GM12878 (cell line): ENCODE measurements around the gene AUNIP. TPM values are rescaled to one million over a fixed set of nuclear protein-coding genes. Genes with fewer than 3 reads are reported as not detected.

Experiments used
- ASH2L ChIP-seq: fragments of 300-600, 200-600 bp; sonication (generic); IDR thresholded peaks from 2 replicates; pipeline ENCODE4 v1.6.1; 2017; ENCODE audit warnings: low read depth, mild to moderate bottlenecking, borderline replicate concordance
- CHD4 ChIP-seq: fragments of 200-600 bp; sonication (generic); IDR thresholded peaks from 2 replicates; pipeline ENCODE4 v1.6.1; 2016; ENCODE audit warnings: mild to moderate bottlenecking
- IKZF1 ChIP-seq: fragments of 450-650 bp; conservative IDR thresholded peaks from 2 replicates; pipeline ENCODE4 v1.6.1; 2017; ENCODE audit warnings: antibody characterized with exemption, mild to moderate bottlenecking
- IRF3 ChIP-seq: fragments of 450-650 bp; IDR thresholded peaks from 2 replicates; pipeline ENCODE4 v1.6.1; 2014; ENCODE audit warnings: mild to moderate bottlenecking
- MTA2 ChIP-seq: fragments of 450-650 bp; IDR thresholded peaks from 2 replicates; pipeline ENCODE4 v1.6.1; 2016; ENCODE audit warnings: low read depth, mild to moderate bottlenecking, moderate library complexity
- MTA3 ChIP-seq: IDR thresholded peaks from 2 replicates; pipeline ENCODE4 v1.6.1; 2012; ENCODE audit warnings: low read length, inconsistent platforms, borderline replicate concordance
- NFXL1 ChIP-seq: fragments of 450-650 bp; IDR thresholded peaks from 2 replicates; pipeline ENCODE4 v1.6.1; 2017; ENCODE audit warnings: antibody characterized with exemption, mild to moderate bottlenecking, borderline replicate concordance
- NR2C1 ChIP-seq: fragments of 450-650 bp; IDR thresholded peaks from 2 replicates; pipeline ENCODE4 v1.6.1; 2017; ENCODE audit warnings: antibody characterized with exemption, mild to moderate bottlenecking, moderate library complexity
- PAX8 ChIP-seq: fragments of 450-650 bp; IDR thresholded peaks from 2 replicates; pipeline ENCODE4 v1.6.1; 2017; ENCODE audit warnings: mild to moderate bottlenecking, moderate library complexity
- RUNX3 ChIP-seq: IDR thresholded peaks from 2 replicates; pipeline ENCODE4 v1.6.1; 2012; ENCODE audit warnings: low read length, inconsistent platforms
- TBL1XR1 ChIP-seq: IDR thresholded peaks from 2 replicates; pipeline ENCODE4 v1.6.1; 2012; ENCODE audit warnings: low read depth, low read length, improper control_type of control experiment
- TCF3 ChIP-seq: IDR thresholded peaks from 2 replicates; pipeline ENCODE4 v1.6.1; 2012; ENCODE audit warnings: low read depth, mild to moderate bottlenecking, low read length, borderline replicate concordance; ENCODE audit not compliant: insufficient read depth
- YBX1 ChIP-seq: fragments of 450-650 bp; IDR thresholded peaks from 2 replicates; pipeline ENCODE4 v1.6.1; 2016; ENCODE audit warnings: antibody characterized with exemption
- ZBTB40 ChIP-seq: fragments of 450-650 bp; IDR thresholded peaks from 2 replicates; pipeline ENCODE4 v1.6.1; 2016; ENCODE audit warnings: mild to moderate bottlenecking, moderate library complexity, borderline replicate concordance
- ZNF384 ChIP-seq: IDR thresholded peaks from 2 replicates; pipeline ENCODE4 v1.6.1; 2012; ENCODE audit warnings: low read depth, mild to moderate bottlenecking, low read length, improper control_type of control experiment, borderline replicate concordance
- ZNF592 ChIP-seq: fragments of 450-650 bp; IDR thresholded peaks from 2 replicates; pipeline ENCODE4 v1.6.1; 2017; ENCODE audit warnings: mild to moderate bottlenecking, moderate library complexity
- polyA plus RNA-seq, 11 experiments: library from polyadenylated mRNA; depleted of rRNA in 4 of 11; unstranded in 6 of 11; stranded (reverse) in 5 of 11; fragments of >200 nt; fragmentation: Nextera tagmentation in 4 of 11; fragmentation: Illumina TruSeq in 1 of 11; extraction: Ambion mirVana in 4 of 11; extraction: Trizol in 1 of 11; gene quantifications; 1 replicate in 1 of 11; 2 replicates in 10 of 11; pipeline versions ENCODE4 v1.2.1 to v1.2.3, GENCODE V29; 2011 to 2016; ENCODE audit warnings: inconsistent platforms in 2 of 11, missing spikeins in 2 of 11, low read depth in 1 of 11
- total RNA-seq, 4 experiments: library from RNA; depleted of rRNA in 3 of 4; stranded (reverse); fragments of >200 nt in 3 of 4; fragmentation: Illumina TruSeq in 1 of 4; extraction: Trizol in 1 of 4; gene quantifications; 2 replicates each; pipeline versions ENCODE4 v1.2.1 to v1.2.3, GENCODE V29; 2013 to 2021
- TF ChIP-seq, protein P1 (sequence below): fragments of 450-650 bp; formaldehyde crosslinking; IDR thresholded peaks from 2 replicates; pipeline ENCODE4 v1.4.0; 2020; ENCODE audit warnings: mild to moderate bottlenecking, moderate library complexity

Gene AUNIP
- total and polyA plus RNA-seq, 10 of the 15 experiments (the other 5 are each of a cell fraction or from before 2014, with no cell fraction given), result 3.9 to 20.0 (median 12.7) TPM

GRCh38 chr1:25819491-25820246 is 39.6 kb downstream of the AUNIP start, which contains the start of gene MTFR1L (continued):
- TF ChIP-seq, protein P1, sequence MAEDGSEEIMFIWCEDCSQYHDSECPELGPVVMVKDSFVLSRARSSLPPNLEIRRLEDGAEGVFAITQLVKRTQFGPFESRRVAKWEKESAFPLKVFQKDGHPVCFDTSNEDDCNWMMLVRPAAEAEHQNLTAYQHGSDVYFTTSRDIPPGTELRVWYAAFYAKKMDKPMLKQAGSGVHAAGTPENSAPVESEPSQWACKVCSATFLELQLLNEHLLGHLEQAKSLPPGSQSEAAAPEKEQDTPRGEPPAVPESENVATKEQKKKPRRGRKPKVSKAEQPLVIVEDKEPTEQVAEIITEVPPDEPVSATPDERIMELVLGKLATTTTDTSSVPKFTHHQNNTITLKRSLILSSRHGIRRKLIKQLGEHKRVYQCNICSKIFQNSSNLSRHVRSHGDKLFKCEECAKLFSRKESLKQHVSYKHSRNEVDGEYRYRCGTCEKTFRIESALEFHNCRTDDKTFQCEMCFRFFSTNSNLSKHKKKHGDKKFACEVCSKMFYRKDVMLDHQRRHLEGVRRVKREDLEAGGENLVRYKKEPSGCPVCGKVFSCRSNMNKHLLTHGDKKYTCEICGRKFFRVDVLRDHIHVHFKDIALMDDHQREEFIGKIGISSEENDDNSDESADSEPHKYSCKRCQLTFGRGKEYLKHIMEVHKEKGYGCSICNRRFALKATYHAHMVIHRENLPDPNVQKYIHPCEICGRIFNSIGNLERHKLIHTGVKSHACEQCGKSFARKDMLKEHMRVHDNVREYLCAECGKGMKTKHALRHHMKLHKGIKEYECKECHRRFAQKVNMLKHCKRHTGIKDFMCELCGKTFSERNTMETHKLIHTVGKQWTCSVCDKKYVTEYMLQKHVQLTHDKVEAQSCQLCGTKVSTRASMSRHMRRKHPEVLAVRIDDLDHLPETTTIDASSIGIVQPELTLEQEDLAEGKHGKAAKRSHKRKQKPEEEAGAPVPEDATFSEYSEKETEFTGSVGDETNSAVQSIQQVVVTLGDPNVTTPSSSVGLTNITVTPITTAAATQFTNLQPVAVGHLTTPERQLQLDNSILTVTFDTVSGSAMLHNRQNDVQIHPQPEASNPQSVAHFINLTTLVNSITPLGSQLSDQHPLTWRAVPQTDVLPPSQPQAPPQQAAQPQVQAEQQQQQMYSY (CRISPR knock-in tag), result no peak
- peak; percentile 69 for TF ChIP-seq IKZF1
- TF ChIP-seq IRF3, result no peak
- no peak for TF ChIP-seq ZNF384
- TF ChIP-seq CHD4, result no peak
- TF ChIP-seq TBL1XR1, result no peak
- peak; percentile 93 for TF ChIP-seq NR2C1
- peak; percentile 13; the same call in 1 of the 2 replicates for TF ChIP-seq MTA2
- no peak for TF ChIP-seq ZNF592
- TF ChIP-seq MTA3, result no peak
- TF ChIP-seq NFXL1, result no peak
- TF ChIP-seq ASH2L, result no peak
- TF ChIP-seq PAX8, result no peak
- 0 out of 2 replicates have a peak, but pooled peaks have one; percentile 42 for TF ChIP-seq YBX1
- TF ChIP-seq ZBTB40, result peak; percentile 84
- TF ChIP-seq RUNX3, result peak; percentile 51; the same call in 1 of the 2 replicates
- TF ChIP-seq TCF3, result 0 out of 2 replicates have a peak, but pooled peaks have one; percentile 29
